Measurements from ENCODE around the gene TMEM255B.
"Not testable (repeated sequence)": the region's sequence is repeated elsewhere in the genome, so short reads cannot be mapped to it uniquely, and the experiment has no call there.

Gene TMEM255B

GRCh38 chr13:113791226-113791625, 32.2 kb downstream of the TMEM255B start:
- DNase-seq: no peak

DNA sequence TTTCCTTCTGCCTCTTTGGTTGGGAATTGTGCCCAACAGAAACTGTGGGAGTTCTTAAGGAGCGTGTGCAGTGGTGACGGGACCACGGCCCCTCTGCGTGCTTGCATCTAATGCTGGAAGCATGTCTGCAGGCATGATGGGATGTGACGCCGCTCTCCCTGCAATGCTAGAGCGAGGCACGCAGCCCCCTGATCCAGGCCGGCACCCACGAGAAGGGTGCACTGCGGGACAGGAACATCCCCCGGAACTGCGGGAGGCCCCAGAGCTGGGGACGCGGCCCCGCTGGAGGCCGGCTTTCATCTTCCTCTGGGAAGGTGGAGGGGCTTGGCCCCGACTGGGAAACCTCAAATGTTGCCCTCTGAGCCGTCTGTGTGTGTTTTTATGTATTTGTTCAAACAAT, 32.7 kb downstream of the TMEM255B start:
- no peak for DNase-seq

DNA sequence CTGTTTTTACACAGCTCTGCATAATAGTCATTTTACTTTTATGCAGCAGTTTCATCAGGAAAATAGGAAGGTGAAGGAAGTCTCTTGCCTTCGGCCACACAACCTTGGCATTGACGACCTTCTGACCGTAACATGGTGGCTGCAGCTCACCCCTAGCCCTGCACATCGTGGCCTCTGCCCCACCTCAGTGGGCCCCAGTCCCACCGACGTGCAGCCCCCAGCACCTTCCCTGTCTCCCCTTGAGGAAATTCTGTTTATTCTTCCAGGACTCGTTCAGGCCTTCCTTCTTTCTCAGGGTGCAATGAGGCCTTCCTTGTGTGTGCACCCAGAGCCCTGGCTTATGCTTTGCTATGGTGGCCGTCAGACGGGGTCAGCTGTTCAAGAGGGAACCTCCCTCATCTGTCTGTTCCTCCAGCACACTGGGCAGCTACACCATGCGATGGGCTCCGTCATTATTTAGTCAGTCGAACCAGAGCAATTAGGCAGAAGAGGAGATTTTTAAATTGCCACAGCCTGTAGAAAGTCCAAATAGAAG, 33.3 kb downstream of the TMEM255B start:
- no peak for DNase-seq

DNA sequence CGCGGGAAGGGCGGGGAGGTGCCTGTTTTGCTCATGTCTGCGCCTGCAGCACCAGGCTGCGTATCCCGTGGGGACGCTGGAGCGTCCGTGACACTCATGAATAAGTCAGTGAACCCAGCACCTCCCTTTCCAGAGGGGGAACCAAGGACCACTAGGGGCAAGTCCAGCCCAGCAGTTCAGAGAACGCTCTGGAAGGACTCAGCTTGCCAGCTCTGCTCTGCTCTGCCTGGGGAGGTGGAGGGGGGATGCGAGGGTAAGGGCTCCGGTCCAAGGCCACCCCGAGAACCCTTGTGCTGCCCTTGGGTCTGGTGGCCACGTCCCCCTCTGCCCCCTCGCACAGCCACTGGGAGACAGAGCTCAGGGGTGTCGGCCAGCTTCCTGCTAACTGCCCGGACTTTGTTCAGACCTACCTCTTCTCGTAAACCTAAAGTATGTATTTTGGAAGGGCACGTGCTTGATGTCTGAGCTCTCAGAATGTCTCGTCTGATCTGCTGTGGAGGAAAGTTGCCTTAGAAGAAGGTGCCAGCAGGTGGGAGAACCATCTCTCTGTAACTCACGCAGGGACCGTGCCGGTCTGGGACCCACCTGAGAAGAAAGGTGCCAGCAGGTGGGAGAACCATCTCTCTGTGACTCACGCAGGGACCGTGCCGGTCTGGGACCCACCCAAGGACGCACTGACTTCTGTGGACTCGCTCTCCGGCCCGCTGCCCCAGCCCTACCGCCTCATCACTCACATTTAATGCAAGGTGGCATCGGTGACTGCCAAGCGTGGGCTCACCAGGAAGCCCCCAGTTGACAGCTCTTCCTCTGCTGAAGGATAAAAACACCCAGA, 34.1 kb downstream of the TMEM255B start:
- DNase-seq: no peak

- DNase-seq: no peak
Observed at GRCh38 chr13:113793718-113794085, 34.7 kb downstream of the TMEM255B start.

DNA sequence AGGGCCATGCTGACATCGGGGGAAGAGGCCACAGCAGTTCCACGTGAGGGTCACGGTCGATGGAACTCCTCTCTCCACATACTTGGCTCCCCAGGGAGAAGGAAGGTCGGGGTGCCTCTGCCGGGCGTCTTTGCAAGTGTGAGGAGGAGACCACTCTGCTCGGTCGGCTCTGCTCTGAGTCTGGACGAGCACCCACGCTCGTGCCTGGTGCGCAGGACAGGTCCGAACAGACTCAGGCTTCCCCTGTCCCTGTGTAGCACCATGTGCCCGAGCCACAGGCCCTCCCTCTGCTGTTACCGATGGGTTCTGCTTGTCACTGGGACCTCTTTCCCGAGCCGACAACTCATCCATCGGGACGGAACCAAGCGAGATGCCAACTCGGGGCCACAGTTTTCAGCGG, 35.1 kb downstream of the TMEM255B start:
- no peak for DNase-seq

GRCh38 chr13:113794764-113795173, 35.7 kb downstream of the TMEM255B start:
- DNase-seq: no peak

DNA sequence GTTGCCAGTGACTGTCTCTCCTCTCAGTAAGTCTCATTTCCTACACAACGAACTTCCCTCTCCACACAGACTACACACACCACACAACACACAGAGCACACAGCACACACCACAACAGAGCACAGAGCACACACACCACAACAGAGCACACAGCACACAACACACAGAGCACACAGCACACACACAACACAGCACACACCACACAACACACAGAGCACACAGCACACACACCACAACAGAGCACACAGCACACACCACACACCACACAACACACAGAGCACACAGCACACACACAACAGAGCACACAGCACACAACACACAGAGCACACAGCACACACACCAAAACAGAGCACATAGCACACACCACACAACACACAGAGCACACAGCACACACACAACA, 36.3 kb downstream of the TMEM255B start:
- DNase-seq: not testable (repeated sequence)

DNA sequence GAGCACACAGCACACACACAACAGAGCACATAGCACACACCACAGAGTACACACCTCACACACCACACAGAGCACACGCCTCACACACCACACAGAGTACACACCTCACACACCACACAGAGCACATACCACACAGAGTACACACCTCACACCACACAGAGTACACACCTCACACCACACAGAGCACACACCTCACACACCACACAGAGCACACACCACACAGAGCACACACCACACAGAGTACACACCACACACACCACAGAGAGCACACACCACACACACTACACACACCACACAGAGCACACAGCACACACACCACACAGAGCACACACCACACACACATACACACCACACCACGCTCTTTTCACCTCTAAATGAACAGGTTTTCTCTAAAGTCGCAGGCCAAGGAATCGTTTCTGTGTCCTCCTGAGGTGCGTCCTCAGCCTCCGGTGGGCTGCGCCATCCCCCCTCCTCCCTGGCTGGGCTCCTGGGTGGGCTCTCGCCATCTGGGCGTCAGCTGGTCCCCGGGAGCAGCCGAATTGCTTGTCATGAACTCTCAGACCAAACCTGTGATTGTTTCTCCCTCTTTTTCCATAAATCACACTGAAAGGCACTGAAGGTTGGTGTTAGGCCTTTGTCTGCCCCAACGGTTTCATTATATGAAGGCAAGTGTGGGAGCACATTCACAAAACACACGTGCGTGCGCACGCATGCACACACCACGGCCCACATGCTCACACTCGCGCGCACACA, 37.4 kb downstream of the TMEM255B start:
- no peak for DNase-seq

- DNase-seq: no peak
Observed at GRCh38 chr13:113796964-113797676, 38.1 kb downstream of the TMEM255B start.

- no peak for DNase-seq
Observed at GRCh38 chr13:113798200-113798811, 39.3 kb downstream of the TMEM255B start.

DNA sequence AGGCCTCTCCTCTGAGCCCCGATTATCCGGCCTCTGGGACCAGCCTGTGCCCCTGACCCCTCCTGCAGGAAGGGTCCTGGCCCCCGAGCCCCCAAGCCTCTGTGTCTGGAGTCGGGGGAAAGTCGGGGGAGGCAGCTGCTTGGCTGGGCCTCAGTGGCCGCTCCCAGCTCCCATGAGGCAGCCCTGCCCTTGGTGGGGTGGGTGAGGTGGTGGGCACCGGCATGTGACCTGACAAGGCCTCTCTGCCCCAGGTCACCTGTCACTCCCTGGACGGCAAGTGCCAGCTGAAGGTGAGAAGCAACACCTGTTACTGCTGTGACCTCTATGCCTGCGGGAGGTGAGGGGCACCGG, 41.5 kb downstream of the TMEM255B start:
- DNase-seq: no peak

DNA sequence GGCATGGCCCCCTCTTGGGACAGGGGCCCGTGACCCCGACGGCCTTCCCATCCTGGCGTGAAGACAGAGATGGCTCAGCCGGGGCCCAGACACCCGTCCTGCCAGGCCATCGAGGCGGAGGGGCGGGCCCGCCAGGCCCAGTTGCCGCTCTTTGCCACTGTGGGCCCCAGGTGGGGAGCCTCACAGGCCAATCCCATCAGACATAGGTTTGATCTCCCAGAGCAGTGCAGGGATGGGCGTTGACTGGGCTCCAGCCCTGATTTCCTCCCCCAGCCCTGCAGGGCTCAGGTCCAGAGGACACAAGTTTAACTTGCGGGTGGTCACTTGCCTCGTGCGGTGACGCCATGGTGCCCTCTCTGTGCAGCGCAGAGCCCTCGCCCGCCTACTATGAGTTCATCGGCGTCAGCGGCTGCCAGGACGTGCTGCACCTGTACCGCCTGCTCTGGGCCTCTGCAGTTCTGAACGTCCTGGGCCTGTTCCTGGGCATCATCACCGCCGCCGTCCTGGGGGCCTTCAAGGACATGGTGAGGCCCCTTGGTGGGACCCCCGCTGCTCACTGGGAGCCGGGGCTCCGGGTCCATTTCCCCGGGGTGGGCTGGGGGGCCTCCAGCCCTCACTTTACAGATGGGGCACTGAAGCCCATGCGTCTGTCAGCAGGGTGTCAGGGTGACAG, 42.4 kb downstream of the TMEM255B start:
- no peak for DNase-seq

- DNase-seq: no peak
Observed at GRCh38 chr13:113802090-113802531, 43.1 kb downstream of the TMEM255B start.

- no peak for DNase-seq
Observed at GRCh38 chr13:113802761-113803160, 43.7 kb downstream of the TMEM255B start.

- DNase-seq: no peak
Observed at GRCh38 chr13:113803409-113804016, 44.5 kb downstream of the TMEM255B start.

DNA sequence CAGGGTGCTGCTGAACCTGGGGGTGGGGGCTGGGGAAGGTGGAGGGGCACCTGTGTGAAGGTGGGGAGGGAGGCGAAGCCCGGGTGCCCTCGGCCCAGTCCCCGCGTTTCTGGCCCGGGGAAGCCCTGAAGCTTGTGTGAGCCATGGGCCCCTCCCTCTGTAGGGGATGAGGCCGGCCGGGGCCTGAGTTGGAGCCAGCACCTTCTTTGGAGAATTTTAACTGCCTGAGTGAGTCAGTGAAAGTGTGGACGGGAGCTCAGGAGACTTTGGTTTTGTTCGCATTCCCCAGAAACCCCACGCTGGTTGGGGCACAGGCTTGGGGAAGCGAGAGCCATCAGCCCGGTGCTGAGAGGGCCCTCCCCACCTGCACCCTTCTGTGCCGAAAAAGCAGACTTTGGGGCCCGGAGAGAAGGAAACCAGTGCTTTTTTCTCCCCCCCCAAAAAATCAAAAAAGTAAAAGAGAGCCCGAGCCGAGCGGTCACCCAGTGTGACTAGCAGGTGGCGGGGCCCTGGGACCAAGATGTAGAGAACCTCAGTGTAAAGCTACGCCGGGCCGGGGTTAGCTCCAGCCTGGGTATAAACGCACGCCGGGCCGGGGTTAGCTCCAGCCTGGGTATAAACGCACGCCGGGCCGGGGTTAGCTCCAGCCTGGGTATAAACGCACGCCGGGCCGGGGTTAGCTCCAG, 45.1 kb downstream of the TMEM255B start:
- DNase-seq: no peak

GRCh38 chr13:113804703-113805430, 45.8 kb downstream of the TMEM255B start:
- no peak for DNase-seq

- DNase-seq: no peak
Observed at GRCh38 chr13:113805431-113806103, 46.5 kb downstream of the TMEM255B start.

GRCh38 chr13:113806104-113806471, 47.1 kb downstream of the TMEM255B start:
- DNase-seq: no peak
